SK-N-SH treated with all-trans-retinoic acid at 6 μM for 48 hours (cell line): ENCODE data around the gene PPP1CC.
"Not testable (repeated sequence)": the region's sequence is repeated elsewhere in the genome, so short reads cannot be mapped to it uniquely, and the experiment has no call there.

Experiments used
- ATAC-seq: fragments of 200-7000 bp; cut with Tn5 transposase; 3 replicates; pipeline ENCODE4 v1.9.1; 2020; ENCODE audit warnings: mild to moderate bottlenecking, moderate library complexity
- ARNTL ChIP-seq: fragments of 450-650 bp; formaldehyde crosslinking; IDR thresholded peaks from 2 replicates; pipeline ENCODE4 v1.5.0; 2020; ENCODE audit warnings: low read depth, mild to moderate bottlenecking, moderate library complexity, borderline replicate concordance
- BACH2 ChIP-seq: fragments of 250-450 bp; sonication (Bioruptor Pico); IDR thresholded peaks from 2 replicates; pipeline ENCODE4 v1.9.0; 2021; ENCODE audit warnings: mild to moderate bottlenecking, borderline replicate concordance
- CSDC2 ChIP-seq: fragments of 250-450 bp; sonication (Bioruptor Pico); IDR thresholded peaks from 2 replicates; pipeline ENCODE4 v1.5.0; 2020; ENCODE audit warnings: mild to moderate bottlenecking, moderate library complexity
- ESRRG ChIP-seq: fragments of 250-450 bp; sonication (Bioruptor Pico); IDR thresholded peaks from 2 replicates; pipeline ENCODE4 v1.6.1; 2021; ENCODE audit warnings: mild to moderate bottlenecking
- GLIS3 ChIP-seq: fragments of 250-450 bp; sonication (Bioruptor Pico); IDR thresholded peaks from 2 replicates; pipeline ENCODE4 v1.5.0; 2020; ENCODE audit warnings: mild to moderate bottlenecking, moderate library complexity
- ISL1 ChIP-seq: fragments of 250-450 bp; sonication (Bioruptor Pico); IDR thresholded peaks from 2 replicates; pipeline ENCODE4 v2.1.2; 2022; ENCODE audit warnings: mild to moderate bottlenecking, moderate library complexity
- PPARA ChIP-seq: fragments of 250-450 bp; sonication (Bioruptor Pico); IDR thresholded peaks from 2 replicates; pipeline ENCODE4 v1.5.0; 2020; ENCODE audit warnings: mild to moderate bottlenecking, borderline replicate concordance
- RARB ChIP-seq: fragments of 250-450 bp; sonication (Bioruptor Pico); IDR thresholded peaks from 2 replicates; pipeline ENCODE4 v1.8.0; 2021; ENCODE audit warnings: mild to moderate bottlenecking, moderate library complexity
- SNAI2 ChIP-seq: fragments of 250-450 bp; sonication (Bioruptor Pico); IDR thresholded peaks from 2 replicates; pipeline ENCODE4 v1.5.0; 2020; ENCODE audit warnings: mild to moderate bottlenecking, moderate library complexity
- TCF4 ChIP-seq: fragments of 250-450 bp; sonication (Bioruptor Pico); IDR thresholded peaks from 2 replicates; pipeline ENCODE4 v1.8.0; 2021; ENCODE audit warnings: mild to moderate bottlenecking, moderate library complexity, borderline replicate concordance
- TOX ChIP-seq: fragments of 250-450 bp; sonication (Bioruptor Pico); IDR thresholded peaks from 2 replicates; pipeline ENCODE4 v1.8.0; 2021; ENCODE audit warnings: mild to moderate bottlenecking, moderate library complexity, borderline replicate concordance
- ZC3H10 ChIP-seq: fragments of 250-450 bp; sonication (Bioruptor Pico); IDR thresholded peaks from 2 replicates; pipeline ENCODE4 v1.5.1; 2021; ENCODE audit warnings: mild to moderate bottlenecking, moderate library complexity
- ZFP3 ChIP-seq: fragments of 250-450 bp; sonication (Bioruptor Pico); IDR thresholded peaks from 2 replicates; pipeline ENCODE4 v1.5.0; 2020; ENCODE audit warnings: mild to moderate bottlenecking, moderate library complexity
- ZFP30 ChIP-seq: fragments of 450-650 bp; formaldehyde crosslinking; IDR thresholded peaks from 2 replicates; pipeline ENCODE4 v1.5.0; 2022; ENCODE audit warnings: mild to moderate bottlenecking, moderate library complexity
- ZNF565 ChIP-seq: fragments of 450-650 bp; formaldehyde crosslinking; conservative IDR thresholded peaks from 2 replicates; pipeline ENCODE4 v1.5.0; 2020; ENCODE audit warnings: low read depth, mild to moderate bottlenecking, moderate library complexity
- TF ChIP-seq, protein P1 (sequence below): fragments of 250-450 bp; sonication (Bioruptor Pico); IDR thresholded peaks from 2 replicates; pipeline ENCODE4 v1.8.0; 2020; ENCODE audit warnings: mild to moderate bottlenecking, moderate library complexity, borderline replicate concordance
- TF ChIP-seq, protein P2 (sequence below): fragments of 250-450 bp; sonication (Bioruptor Pico); IDR thresholded peaks from 2 replicates; pipeline ENCODE4 v1.8.0; 2021; ENCODE audit warnings: low read depth, mild to moderate bottlenecking, moderate library complexity, borderline replicate concordance
- TF ChIP-seq, protein P3 (sequence below): fragments of 250-450 bp; sonication (Bioruptor Pico); IDR thresholded peaks from 2 replicates; pipeline ENCODE4 v1.5.1; 2020; ENCODE audit warnings: low read depth, mild to moderate bottlenecking, moderate library complexity
- TF ChIP-seq, protein P4 (sequence below): fragments of 250-450 bp; sonication (Bioruptor Pico); IDR thresholded peaks from 2 replicates; pipeline ENCODE4 v1.5.1; 2021; ENCODE audit warnings: mild to moderate bottlenecking, moderate library complexity
- TF ChIP-seq, protein P5 (sequence below): fragments of 250-450 bp; sonication (Bioruptor Pico); IDR thresholded peaks from 2 replicates; pipeline ENCODE4 v1.5.0; 2020; ENCODE audit warnings: mild to moderate bottlenecking, moderate library complexity

Gene PPP1CC

DNA sequence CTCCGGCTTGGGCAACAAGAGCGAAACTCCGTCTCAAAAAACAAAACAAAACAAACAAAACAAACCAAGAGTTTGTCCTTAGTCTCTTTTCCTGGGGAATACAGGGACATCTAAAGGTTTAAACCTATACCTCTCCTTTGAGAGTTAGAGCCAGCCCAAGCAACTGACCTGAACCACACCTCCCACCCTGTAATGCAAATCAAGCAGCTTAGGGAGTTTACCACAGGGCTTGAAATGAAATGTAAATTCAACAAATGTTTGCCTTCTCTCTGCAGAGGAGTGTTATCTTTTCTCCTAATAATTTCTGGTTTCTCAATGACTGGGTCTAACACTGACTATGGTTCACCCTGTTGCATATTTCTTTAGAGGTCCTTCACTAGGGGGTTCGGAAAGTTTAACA, 16.7 kb downstream of the PPP1CC start:
- ATAC-seq = no peak
- TF ChIP-seq ZFP30 (no peak), CSDC2 (CRISPR knock-in tag) (no peak), BACH2 (CRISPR knock-in tag) (no peak), ZFP3 (no peak), RARB (no peak), GLIS3 (CRISPR knock-in tag) (no peak), ZNF565 (CRISPR knock-in tag) (no peak), TOX (CRISPR knock-in tag) (no peak)
- TF ChIP-seq, protein P1, sequence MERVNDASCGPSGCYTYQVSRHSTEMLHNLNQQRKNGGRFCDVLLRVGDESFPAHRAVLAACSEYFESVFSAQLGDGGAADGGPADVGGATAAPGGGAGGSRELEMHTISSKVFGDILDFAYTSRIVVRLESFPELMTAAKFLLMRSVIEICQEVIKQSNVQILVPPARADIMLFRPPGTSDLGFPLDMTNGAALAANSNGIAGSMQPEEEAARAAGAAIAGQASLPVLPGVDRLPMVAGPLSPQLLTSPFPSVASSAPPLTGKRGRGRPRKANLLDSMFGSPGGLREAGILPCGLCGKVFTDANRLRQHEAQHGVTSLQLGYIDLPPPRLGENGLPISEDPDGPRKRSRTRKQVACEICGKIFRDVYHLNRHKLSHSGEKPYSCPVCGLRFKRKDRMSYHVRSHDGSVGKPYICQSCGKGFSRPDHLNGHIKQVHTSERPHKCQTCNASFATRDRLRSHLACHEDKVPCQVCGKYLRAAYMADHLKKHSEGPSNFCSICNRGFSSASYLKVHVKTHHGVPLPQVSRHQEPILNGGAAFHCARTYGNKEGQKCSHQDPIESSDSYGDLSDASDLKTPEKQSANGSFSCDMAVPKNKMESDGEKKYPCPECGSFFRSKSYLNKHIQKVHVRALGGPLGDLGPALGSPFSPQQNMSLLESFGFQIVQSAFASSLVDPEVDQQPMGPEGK (CRISPR knock-in tag) = no peak
- TF ChIP-seq, protein P2, sequence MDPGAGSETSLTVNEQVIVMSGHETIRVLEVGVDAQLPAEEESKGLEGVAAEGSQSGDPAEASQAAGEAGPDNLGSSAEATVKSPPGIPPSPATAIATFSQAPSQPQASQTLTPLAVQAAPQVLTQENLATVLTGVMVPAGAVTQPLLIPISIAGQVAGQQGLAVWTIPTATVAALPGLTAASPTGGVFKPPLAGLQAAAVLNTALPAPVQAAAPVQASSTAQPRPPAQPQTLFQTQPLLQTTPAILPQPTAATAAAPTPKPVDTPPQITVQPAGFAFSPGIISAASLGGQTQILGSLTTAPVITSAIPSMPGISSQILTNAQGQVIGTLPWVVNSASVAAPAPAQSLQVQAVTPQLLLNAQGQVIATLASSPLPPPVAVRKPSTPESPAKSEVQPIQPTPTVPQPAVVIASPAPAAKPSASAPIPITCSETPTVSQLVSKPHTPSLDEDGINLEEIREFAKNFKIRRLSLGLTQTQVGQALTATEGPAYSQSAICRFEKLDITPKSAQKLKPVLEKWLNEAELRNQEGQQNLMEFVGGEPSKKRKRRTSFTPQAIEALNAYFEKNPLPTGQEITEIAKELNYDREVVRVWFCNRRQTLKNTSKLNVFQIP (CRISPR knock-in tag) = no peak
- TF ChIP-seq, all 23 proteins: peak for 0

DNA sequence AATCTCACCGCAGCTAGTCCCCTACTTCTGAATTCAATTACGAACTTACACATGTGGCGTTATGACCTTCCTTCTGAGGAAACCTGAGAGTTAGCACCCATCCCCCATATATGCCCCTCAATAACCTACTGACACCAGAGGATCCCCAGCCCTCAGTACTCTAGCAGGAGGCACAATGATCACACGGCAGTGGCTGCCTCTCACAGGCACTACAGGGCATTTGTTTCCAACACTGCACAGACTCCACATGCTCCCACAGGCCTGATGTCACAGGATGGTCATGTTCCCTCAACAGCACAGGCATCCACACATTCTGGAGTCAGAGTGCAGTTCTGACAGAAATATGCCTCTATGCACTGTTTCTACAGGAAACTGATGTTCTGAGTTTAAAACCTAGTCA, 17.4 kb downstream of the PPP1CC start:
- ATAC-seq = no peak
- TF ChIP-seq RARB (no peak), ZFP30 (no peak), ISL1 (no peak), ZC3H10 (CRISPR knock-in tag) (no peak), ARNTL (no peak), PPARA (CRISPR knock-in tag) (no peak), GLIS3 (CRISPR knock-in tag) (no peak), BACH2 (CRISPR knock-in tag) (no peak), TCF4 (CRISPR knock-in tag) (no peak)
- TF ChIP-seq, protein P2 (CRISPR knock-in tag) = no peak

DNA sequence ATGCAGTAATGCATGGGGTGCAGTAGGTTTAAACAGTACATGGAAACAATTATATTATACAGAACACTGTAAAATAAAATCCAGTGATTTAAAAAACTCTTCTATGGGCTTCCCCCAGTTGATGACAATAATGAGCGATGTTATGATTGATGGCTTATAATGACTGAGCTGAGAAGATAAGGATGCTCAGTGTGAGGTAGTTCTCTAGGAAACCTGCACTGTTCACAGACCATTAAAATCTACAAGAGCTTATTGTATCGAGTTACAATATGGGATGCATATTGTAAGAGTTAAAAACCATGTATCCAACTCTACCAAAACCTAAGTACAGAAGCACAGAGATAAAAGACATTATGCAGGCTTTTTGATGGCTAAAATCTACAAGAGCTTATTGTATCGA, 19.8 kb downstream of the PPP1CC start:
- ATAC-seq = not testable (repeated sequence)

DNA sequence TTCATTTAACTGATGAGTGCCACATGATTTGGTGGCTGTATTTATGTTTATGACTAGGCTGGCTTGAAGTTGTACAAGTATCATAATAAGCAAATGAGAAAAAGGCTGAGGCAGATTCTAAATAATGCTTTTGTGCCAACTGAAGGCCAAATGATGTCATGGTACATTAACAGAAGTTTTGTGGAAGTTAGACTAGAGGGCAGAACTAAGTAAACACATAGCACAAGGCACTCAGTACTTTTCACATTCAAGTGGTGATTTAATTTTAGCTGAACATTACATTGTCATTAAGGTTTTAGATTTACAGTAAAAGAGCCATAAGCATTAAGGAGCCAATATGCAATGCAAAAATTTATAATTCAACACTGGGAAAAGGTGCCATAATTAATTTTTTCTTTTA, 21.1 kb downstream of the PPP1CC start:
- no peak for ATAC-seq
- TF ChIP-seq PPARA (CRISPR knock-in tag) (no peak), ZFP3 (no peak)

DNA sequence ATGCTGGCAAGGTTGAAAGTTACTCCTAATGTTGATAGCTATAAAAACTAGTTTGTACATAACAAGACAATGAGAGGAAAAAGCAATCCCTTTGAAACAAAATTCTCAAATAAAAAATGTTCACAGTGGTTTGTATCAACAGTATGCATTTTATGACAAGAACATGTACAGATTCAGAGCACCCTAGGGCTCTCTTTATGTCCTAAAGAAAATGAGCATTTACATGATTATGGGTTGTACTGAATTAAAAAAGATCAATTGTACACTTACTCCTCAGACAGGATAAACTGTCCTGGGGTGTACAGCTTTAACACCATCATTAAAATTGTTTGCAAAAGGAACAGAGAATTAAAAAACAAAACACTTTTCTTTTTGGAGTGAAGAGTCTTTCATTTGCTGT, 22.2 kb downstream of the PPP1CC start:
- ATAC-seq = no peak
- TF ChIP-seq ZNF565 (CRISPR knock-in tag) (no peak), ARNTL (no peak), ZC3H10 (CRISPR knock-in tag) (no peak), RARB (no peak)
- TF ChIP-seq, protein P3, sequence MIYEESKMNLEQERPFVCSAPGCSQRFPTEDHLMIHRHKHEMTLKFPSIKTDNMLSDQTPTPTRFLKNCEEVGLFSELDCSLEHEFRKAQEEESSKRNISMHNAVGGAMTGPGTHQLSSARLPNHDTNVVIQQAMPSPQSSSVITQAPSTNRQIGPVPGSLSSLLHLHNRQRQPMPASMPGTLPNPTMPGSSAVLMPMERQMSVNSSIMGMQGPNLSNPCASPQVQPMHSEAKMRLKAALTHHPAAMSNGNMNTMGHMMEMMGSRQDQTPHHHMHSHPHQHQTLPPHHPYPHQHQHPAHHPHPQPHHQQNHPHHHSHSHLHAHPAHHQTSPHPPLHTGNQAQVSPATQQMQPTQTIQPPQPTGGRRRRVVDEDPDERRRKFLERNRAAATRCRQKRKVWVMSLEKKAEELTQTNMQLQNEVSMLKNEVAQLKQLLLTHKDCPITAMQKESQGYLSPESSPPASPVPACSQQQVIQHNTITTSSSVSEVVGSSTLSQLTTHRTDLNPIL (CRISPR knock-in tag) = no peak
- TF ChIP-seq, all 23 proteins: peak for 0

DNA sequence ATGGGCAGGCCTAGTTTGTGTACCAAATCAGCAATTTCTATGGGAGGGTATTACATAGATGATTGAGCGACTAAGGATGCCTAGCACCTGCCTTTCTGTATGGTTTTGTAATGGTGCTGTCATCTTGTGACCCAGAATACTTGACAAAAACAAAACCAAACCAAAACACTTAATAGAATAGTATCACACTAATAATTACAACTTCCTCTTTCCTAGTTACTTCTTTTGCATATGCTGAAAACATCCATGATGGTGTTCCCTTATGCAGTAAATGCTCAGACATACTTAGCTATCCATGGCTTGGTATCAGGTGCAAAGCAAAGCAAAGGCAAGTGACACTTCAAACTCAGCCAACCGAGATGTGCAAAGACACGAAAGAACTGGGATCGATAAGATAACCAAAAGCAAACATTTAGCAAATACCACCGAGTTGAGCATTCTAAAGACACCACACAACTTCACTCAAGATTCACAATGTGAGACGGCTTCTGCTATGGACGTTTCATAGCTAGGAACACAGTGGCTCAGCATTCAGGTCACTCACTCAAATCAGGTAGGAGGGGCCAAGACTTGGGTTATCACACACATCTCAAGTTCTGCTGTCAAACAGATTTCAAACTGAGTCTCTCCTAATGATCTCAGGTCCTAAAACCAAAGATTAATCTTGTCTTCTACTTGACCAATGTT, 24.3 kb downstream of the PPP1CC start:
- no peak for ATAC-seq
- TF ChIP-seq SNAI2 (CRISPR knock-in tag) (no peak), ESRRG (no peak), ARNTL (no peak), ISL1 (no peak), ZNF565 (CRISPR knock-in tag) (no peak), CSDC2 (CRISPR knock-in tag) (no peak), TCF4 (CRISPR knock-in tag) (no peak)
- TF ChIP-seq, protein P4, sequence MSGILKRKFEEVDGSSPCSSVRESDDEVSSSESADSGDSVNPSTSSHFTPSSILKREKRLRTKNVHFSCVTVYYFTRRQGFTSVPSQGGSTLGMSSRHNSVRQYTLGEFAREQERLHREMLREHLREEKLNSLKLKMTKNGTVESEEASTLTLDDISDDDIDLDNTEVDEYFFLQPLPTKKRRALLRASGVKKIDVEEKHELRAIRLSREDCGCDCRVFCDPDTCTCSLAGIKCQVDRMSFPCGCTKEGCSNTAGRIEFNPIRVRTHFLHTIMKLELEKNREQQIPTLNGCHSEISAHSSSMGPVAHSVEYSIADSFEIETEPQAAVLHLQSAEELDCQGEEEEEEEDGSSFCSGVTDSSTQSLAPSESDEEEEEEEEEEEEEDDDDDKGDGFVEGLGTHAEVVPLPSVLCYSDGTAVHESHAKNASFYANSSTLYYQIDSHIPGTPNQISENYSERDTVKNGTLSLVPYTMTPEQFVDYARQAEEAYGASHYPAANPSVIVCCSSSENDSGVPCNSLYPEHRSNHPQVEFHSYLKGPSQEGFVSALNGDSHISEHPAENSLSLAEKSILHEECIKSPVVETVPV (CRISPR knock-in tag) = no peak
- TF ChIP-seq, protein P5, sequence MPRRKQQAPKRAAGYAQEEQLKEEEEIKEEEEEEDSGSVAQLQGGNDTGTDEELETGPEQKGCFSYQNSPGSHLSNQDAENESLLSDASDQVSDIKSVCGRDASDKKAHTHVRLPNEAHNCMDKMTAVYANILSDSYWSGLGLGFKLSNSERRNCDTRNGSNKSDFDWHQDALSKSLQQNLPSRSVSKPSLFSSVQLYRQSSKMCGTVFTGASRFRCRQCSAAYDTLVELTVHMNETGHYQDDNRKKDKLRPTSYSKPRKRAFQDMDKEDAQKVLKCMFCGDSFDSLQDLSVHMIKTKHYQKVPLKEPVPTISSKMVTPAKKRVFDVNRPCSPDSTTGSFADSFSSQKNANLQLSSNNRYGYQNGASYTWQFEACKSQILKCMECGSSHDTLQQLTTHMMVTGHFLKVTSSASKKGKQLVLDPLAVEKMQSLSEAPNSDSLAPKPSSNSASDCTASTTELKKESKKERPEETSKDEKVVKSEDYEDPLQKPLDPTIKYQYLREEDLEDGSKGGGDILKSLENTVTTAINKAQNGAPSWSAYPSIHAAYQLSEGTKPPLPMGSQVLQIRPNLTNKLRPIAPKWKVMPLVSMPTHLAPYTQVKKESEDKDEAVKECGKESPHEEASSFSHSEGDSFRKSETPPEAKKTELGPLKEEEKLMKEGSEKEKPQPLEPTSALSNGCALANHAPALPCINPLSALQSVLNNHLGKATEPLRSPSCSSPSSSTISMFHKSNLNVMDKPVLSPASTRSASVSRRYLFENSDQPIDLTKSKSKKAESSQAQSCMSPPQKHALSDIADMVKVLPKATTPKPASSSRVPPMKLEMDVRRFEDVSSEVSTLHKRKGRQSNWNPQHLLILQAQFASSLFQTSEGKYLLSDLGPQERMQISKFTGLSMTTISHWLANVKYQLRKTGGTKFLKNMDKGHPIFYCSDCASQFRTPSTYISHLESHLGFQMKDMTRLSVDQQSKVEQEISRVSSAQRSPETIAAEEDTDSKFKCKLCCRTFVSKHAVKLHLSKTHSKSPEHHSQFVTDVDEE (CRISPR knock-in tag) = no peak
